PFSK-1 (cell line): ENCODE data around the gene HOXB2.

Source experiments
- FOXP2 ChIP-seq: optimal IDR thresholded peaks from 2 replicates; pipeline ENCODE3; 2011; ENCODE audit warnings: borderline replicate concordance, control low read depth, inconsistent platforms; ENCODE audit not compliant: insufficient read depth; ENCODE audit errors: extremely low read length, extremely low read depth
- POLR2AphosphoS5 ChIP-seq: IDR thresholded peaks from 2 replicates; pipeline ENCODE4 v1.6.1; 2012; ENCODE audit warnings: low read depth, mild to moderate bottlenecking, control low read depth, low read length, moderate library complexity
- REST ChIP-seq, 2 experiments: IDR thresholded peaks; 2 replicates each; pipeline versions ENCODE4 v1.6.1 to v1.8.0; 2011 to 2012; ENCODE audit warnings: low read depth in 2 of 2, low read length in 2 of 2, control low read depth in 1 of 2, inconsistent platforms in 1 of 2, mild to moderate bottlenecking in 1 of 2, moderate library complexity in 1 of 2; ENCODE audit not compliant: insufficient read depth in 1 of 2
- SIN3A ChIP-seq: IDR thresholded peaks from 2 replicates; pipeline ENCODE4 v1.6.1; 2012; ENCODE audit warnings: mild to moderate bottlenecking, low read length, moderate library complexity, borderline replicate concordance; ENCODE audit not compliant: insufficient read depth
- TAF1 ChIP-seq: IDR thresholded peaks from 2 replicates; pipeline ENCODE4 v1.6.1; 2012; ENCODE audit warnings: low read length, control low read depth, borderline replicate concordance; ENCODE audit not compliant: insufficient read depth

The HOXB2 gene

GRCh38 chr17:48587276-48588073, 42.6 kb upstream of the HOXB2 start:
- no peak for TF ChIP-seq POLR2AphosphoS5
- TF ChIP-seq REST (IDR thresholded peaks at IDR 0.05; ENCODE audit: insufficient read depth in 1 of 2, low read depth in 2 of 2, low read length in 2 of 2), result no peak
- no peak for TF ChIP-seq SIN3A
- no peak for TF ChIP-seq FOXP2
- TF ChIP-seq TAF1, result no peak

- TF ChIP-seq POLR2AphosphoS5, result no peak
- TF ChIP-seq TAF1, result no peak
- TF ChIP-seq FOXP2, result no peak
- TF ChIP-seq SIN3A, result no peak
- TF ChIP-seq REST (IDR thresholded peaks at IDR 0.05; ENCODE audit: insufficient read depth in 1 of 2, low read depth in 2 of 2, low read length in 2 of 2), result no peak
Observed at GRCh38 chr17:48586355-48587258, 41.7 kb upstream of the HOXB2 start.

- TF ChIP-seq POLR2AphosphoS5 (no peak), TAF1 (no peak), SIN3A (no peak), REST (IDR thresholded peaks at IDR 0.05; ENCODE audit: insufficient read depth in 1 of 2, low read depth in 2 of 2, low read length in 2 of 2) (no peak), FOXP2 (no peak)
Observed at GRCh38 chr17:48584223-48584741, 39.4 kb upstream of the HOXB2 start.

- TF ChIP-seq POLR2AphosphoS5, result no peak
- TF ChIP-seq TAF1, result no peak
- TF ChIP-seq SIN3A, result no peak
- no peak for TF ChIP-seq REST (IDR thresholded peaks at IDR 0.05; ENCODE audit: insufficient read depth in 1 of 2, low read depth in 2 of 2, low read length in 2 of 2)
- TF ChIP-seq FOXP2, result no peak
Observed at GRCh38 chr17:48583708-48584222, 38.9 kb upstream of the HOXB2 start.
